MM.1S (cell line): ENCODE measurements around the gene GDPD5.

Experiments used
- DNase-seq: peaks from one replicate; pipeline ENCODE4 v3.0.0-alpha.2; 2015
- H2AFZ ChIP-seq: fragments of 300-600 bp; sonication (generic); 2 replicates; pipeline ENCODE4 v1.6.0; 2016; ENCODE audit warnings: antibody characterized with exemption, low read length
- H3F3A ChIP-seq: fragments of 300-600 bp; sonication (generic); 2 replicates; pipeline ENCODE4 v1.6.1; 2016; ENCODE audit warnings: mild to moderate bottlenecking, antibody characterized with exemption, low read length, moderate library complexity, mixed read lengths; ENCODE audit not compliant: insufficient read depth
- H3K27ac ChIP-seq: fragments of 300-600 bp; sonication (generic); 2 replicates; pipeline ENCODE4 v1.5.1; 2016; ENCODE audit warnings: mild to moderate bottlenecking, low read length
- H3K27me3 ChIP-seq: fragments of 300-600 bp; sonication (generic); replicated peaks from 2 replicates; pipeline ENCODE4 v1.6.0; 2016; ENCODE audit warnings: low read length; ENCODE audit not compliant: insufficient read depth
- H3K36me3 ChIP-seq: fragments of 300-600 bp; sonication (generic); replicated peaks from 2 replicates; pipeline ENCODE4 v1.6.1; 2016; ENCODE audit warnings: mild to moderate bottlenecking, low read length, mixed read lengths; ENCODE audit not compliant: insufficient read depth
- H3K4me1 ChIP-seq: fragments of 300-600 bp; sonication (generic); 2 replicates; pipeline ENCODE4 v1.6.1; 2016; ENCODE audit warnings: low read length, mixed read lengths
- H3K4me2 ChIP-seq: fragments of 300-600 bp; sonication (generic); 2 replicates; pipeline ENCODE4 v1.6.0; 2016; ENCODE audit warnings: low read depth, low read length
- H3K4me3 ChIP-seq: fragments of 300-600 bp; sonication (generic); 2 replicates; pipeline ENCODE4 v1.5.1; 2016; ENCODE audit warnings: low read length, mixed read lengths
- H3K79me2 ChIP-seq: fragments of 300-600 bp; sonication (generic); 2 replicates; pipeline ENCODE4 v1.6.1; 2016; ENCODE audit warnings: mixed run types, low read length, mixed read lengths
- H3K9ac ChIP-seq: fragments of 300-600 bp; sonication (generic); 2 replicates; pipeline ENCODE4 v1.6.1; 2016; ENCODE audit warnings: low read length, mixed read lengths
- H3K9me2 ChIP-seq: fragments of 300-600 bp; sonication (generic); replicated peaks from 2 replicates; pipeline ENCODE4 v1.6.1; 2016; ENCODE audit warnings: mild to moderate bottlenecking, low read length, mixed read lengths; ENCODE audit not compliant: insufficient read depth
- H3K9me3 ChIP-seq: fragments of 300-600 bp; sonication (generic); replicated peaks from 2 replicates; pipeline ENCODE4 v1.6.1; 2016; ENCODE audit warnings: mild to moderate bottlenecking, low read length, mixed read lengths; ENCODE audit not compliant: insufficient read depth
- H4K20me1 ChIP-seq: fragments of 300-600 bp; sonication (generic); 2 replicates; pipeline ENCODE4 v1.6.1; 2016; ENCODE audit warnings: mild to moderate bottlenecking, low read length, moderate library complexity, mixed read lengths; ENCODE audit not compliant: insufficient read depth
- CTCF ChIP-seq: fragments of 300-600 bp; sonication (generic); IDR thresholded peaks from 2 replicates; pipeline ENCODE4 v1.5.1; 2016; ENCODE audit warnings: antibody characterized with exemption, low read length, mixed read lengths
- EZH2 ChIP-seq: fragments of 300-600 bp; sonication (generic); optimal IDR thresholded peaks from 2 replicates; pipeline ENCODE3; 2017; ENCODE audit warnings: low read depth, mild to moderate bottlenecking, antibody characterized with exemption, low read length, mixed read lengths
- EZH2phosphoT487 ChIP-seq: fragments of 300-600 bp; sonication (generic); IDR thresholded peaks from 2 replicates; pipeline ENCODE4 v1.6.1; 2018; ENCODE audit warnings: antibody characterized with exemption, low read length

The GDPD5 gene

GRCh38 chr11:75474878-75475766, 50.6 kb downstream of the GDPD5 start:
- no peaks in the 10 kb centered on the region for H3K9me2 ChIP-seq
- H3K4me2 ChIP-seq = no peak overlapping the region
- H3K4me1 ChIP-seq = no peaks in the 10 kb centered on the region
- no peak for DNase-seq
- peaks cover 8% of the 10 kb centered on the region; the same call in 1 of the 2 replicates for H3K27me3 ChIP-seq
- no peaks in the 10 kb centered on the region for H3K79me2 ChIP-seq
- H3K27ac ChIP-seq = no peak overlapping the region
- no peaks in the 10 kb centered on the region for H3K9me3 ChIP-seq
- no peak overlapping the region for H3K4me3 ChIP-seq
- TF ChIP-seq EZH2phosphoT487 (no peak), CTCF (no peak), EZH2 (no peak)
- no peaks in the 10 kb centered on the region for H4K20me1 ChIP-seq
- no peak overlapping the region for H2AFZ ChIP-seq
- H3K9ac ChIP-seq = no peak overlapping the region
- H3F3A ChIP-seq = no peaks in the 10 kb centered on the region
- H3K36me3 ChIP-seq = no peaks in the 10 kb centered on the region

DNA sequence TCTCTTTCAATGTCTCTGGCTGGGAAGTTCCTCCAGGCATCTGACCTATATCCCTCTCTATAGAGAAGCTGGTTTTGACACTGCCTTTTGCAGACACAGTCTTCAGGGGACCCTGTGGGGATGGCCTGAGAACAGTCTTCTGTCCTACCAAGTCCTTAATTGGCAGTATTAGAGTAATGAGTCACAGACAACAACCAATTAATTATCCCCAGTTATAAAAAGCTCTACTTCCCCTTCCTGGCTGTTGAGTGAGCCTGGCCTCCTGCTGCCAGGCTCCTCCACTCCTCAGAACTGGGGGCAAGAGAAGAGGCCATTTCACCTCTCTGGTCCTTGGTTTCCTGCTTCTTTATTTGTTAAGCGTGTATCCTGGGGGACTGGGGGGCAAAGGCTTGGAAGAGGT, 51.5 kb downstream of the GDPD5 start:
- H3K4me3 ChIP-seq = no peak overlapping the region
- no peaks in the 10 kb centered on the region for H3K79me2 ChIP-seq
- H3K4me2 ChIP-seq = no peak overlapping the region
- H2AFZ ChIP-seq = no peak overlapping the region
- no peak for DNase-seq
- H4K20me1 ChIP-seq = no peaks in the 10 kb centered on the region
- no peaks in the 10 kb centered on the region for H3K36me3 ChIP-seq
- no peak overlapping the region for H3K9ac ChIP-seq
- H3K9me3 ChIP-seq = no peaks in the 10 kb centered on the region
- TF ChIP-seq EZH2phosphoT487 (no peak), EZH2 (no peak), CTCF (no peak)
- H3K27ac ChIP-seq = no peak overlapping the region
- H3K27me3 ChIP-seq = peaks cover 13% of the 10 kb centered on the region; the same call in 1 of the 2 replicates
- H3F3A ChIP-seq = no peaks in the 10 kb centered on the region
- H3K4me1 ChIP-seq = no peaks in the 10 kb centered on the region
- H3K9me2 ChIP-seq = no peaks in the 10 kb centered on the region

GRCh38 chr11:75473684-75474083, 52.1 kb downstream of the GDPD5 start:
- TF ChIP-seq EZH2phosphoT487 (no peak), EZH2 (no peak)
- no peaks in the 10 kb centered on the region for H3K36me3 ChIP-seq
- no peaks in the 10 kb centered on the region for H3K9me3 ChIP-seq

More at GRCh38 chr11:75473684-75474083, 52.1 kb downstream of the GDPD5 start:
- no peak overlapping the region for H3K27ac ChIP-seq
- DNase-seq = no peak
- no peaks in the 10 kb centered on the region for H3F3A ChIP-seq
- H3K4me2 ChIP-seq = no peak overlapping the region
- no peaks in the 10 kb centered on the region for H3K79me2 ChIP-seq
- peaks cover 13% of the 10 kb centered on the region; the same call in 1 of the 2 replicates for H3K27me3 ChIP-seq
- no peak overlapping the region for H2AFZ ChIP-seq
- H3K9me2 ChIP-seq = no peaks in the 10 kb centered on the region
- no peaks in the 10 kb centered on the region for H4K20me1 ChIP-seq
- no peak overlapping the region for H3K4me3 ChIP-seq
- no peak overlapping the region for H3K9ac ChIP-seq
- no peaks in the 10 kb centered on the region for H3K4me1 ChIP-seq
